ENCODE data around the gene FKBP3.
A peak's percentile ranks its signal among the peaks of the same experiment; 100 is the strongest.
"Not testable (repeated sequence)": the region's sequence is repeated elsewhere in the genome, so short reads cannot be mapped to it uniquely, and the experiment has no call there.

Gene FKBP3

GRCh38 chr14:45112896-45113781, 21.1 kb downstream of the FKBP3 start:
- DNase-seq, result no peak

GRCh38 chr14:45104561-45104960, 29.7 kb downstream of the FKBP3 start:
- DNase-seq, result no peak

- DNase-seq, result no peak
Observed at GRCh38 chr14:45103806-45104205, 30.5 kb downstream of the FKBP3 start.

- DNase-seq, result no peak
Observed at GRCh38 chr14:45096218-45096617, 38.1 kb downstream of the FKBP3 start.

GRCh38 chr14:45095143-45095542, 39.1 kb downstream of the FKBP3 start:
- DNase-seq, result no peak

GRCh38 chr14:45094275-45094674, 40.0 kb downstream of the FKBP3 start:
- DNase-seq, result no peak

GRCh38 chr14:45091710-45092109, 42.6 kb downstream of the FKBP3 start:
- DNase-seq, result no peak

GRCh38 chr14:45089813-45090212, 44.5 kb downstream of the FKBP3 start:
- no peak for DNase-seq

- no peak for DNase-seq
Observed at GRCh38 chr14:45084946-45085346, 49.3 kb downstream of the FKBP3 start.

GRCh38 chr14:45083976-45084722, 50.1 kb downstream of the FKBP3 start, which contains the start of gene PRPF39:
PRPF39 (plus strand) TSS chr14:45084116; CDS start chr14:45095240, 11,124 bp downstream.
- peak; percentile 92 to 93 for DNase-seq

- no peak for DNase-seq
Observed at GRCh38 chr14:45083617-45083975, 50.7 kb downstream of the FKBP3 start.

- no peak for DNase-seq
Observed at GRCh38 chr14:45082420-45082819, 51.9 kb downstream of the FKBP3 start.

- DNase-seq, result not testable (repeated sequence)
Observed at GRCh38 chr14:45081096-45081495, 53.2 kb downstream of the FKBP3 start.

- DNase-seq, result not testable (repeated sequence)
Observed at GRCh38 chr14:45080416-45080968, 53.8 kb downstream of the FKBP3 start.

GRCh38 chr14:45078323-45078722, 56.0 kb downstream of the FKBP3 start:
- DNase-seq, result no peak

GRCh38 chr14:45073231-45073879, 60.9 kb downstream of the FKBP3 start:
- no peak for DNase-seq

- no peak for DNase-seq
Observed at GRCh38 chr14:45072126-45072525, 62.2 kb downstream of the FKBP3 start.

- no peak for DNase-seq
Observed at GRCh38 chr14:45070215-45070614, 64.1 kb downstream of the FKBP3 start.

GRCh38 chr14:45068396-45068795, 65.9 kb downstream of the FKBP3 start:
- no peak for DNase-seq

GRCh38 chr14:45066667-45067066, 67.6 kb downstream of the FKBP3 start:
- no peak for DNase-seq

GRCh38 chr14:45065956-45066355, 68.3 kb downstream of the FKBP3 start:
- no peak for DNase-seq

Measured in activated CD4-positive, alpha-beta T cell treated with anti-CD3 and anti-CD28 coated beads, Interleukin-2, amount 50 U/mL, for 4 hours (primary cell).